Measurements from ENCODE around the gene AKR1C8.

GRCh38 chr10:5229019-5229418 is 44.1 kb upstream of the AKR1C8 start:
- TF ChIP-seq CTCF (IDR thresholded peaks at IDR 0.05; ENCODE audit: insufficient read depth, low read length) (no peak), SPI1 (IDR thresholded peaks at IDR 0.05; ENCODE audit: borderline replicate concordance, low read depth) (no peak)

Data from HL-60 (cell line).